Measurements from ENCODE around the gene INPPL1.

The INPPL1 gene

DNA sequence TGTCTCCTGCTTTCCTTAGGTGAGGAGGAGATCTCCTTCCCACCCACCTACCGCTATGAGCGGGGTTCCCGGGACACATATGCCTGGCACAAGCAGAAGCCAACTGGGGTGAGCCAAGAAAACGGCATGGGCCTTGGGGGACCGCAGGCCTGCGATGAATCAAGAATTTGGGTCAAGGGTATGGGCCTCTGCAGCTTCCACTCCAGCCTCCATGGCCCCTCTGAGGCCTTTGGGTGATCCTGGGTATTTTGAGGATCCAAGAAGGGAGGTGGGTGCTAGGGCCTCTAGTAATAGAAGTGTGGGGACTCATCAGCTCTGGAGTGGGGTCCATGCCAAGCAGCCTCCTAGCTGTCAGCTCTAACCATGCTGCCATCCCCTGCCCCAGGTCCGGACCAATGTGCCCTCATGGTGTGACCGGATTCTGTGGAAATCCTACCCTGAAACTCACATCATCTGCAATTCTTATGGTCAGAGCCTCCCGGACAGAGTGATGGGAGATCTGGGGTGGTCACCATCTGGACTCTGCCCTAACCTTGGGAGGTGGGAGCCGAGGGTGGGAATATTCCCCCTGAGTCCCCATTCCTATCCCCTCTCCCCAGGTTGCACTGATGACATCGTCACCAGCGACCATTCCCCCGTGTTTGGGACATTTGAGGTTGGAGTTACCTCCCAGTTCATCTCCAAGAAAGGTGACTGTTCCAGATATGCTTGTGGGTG, 8.6 kb downstream of the INPPL1 start:
- TF ChIP-seq, protein P1, sequence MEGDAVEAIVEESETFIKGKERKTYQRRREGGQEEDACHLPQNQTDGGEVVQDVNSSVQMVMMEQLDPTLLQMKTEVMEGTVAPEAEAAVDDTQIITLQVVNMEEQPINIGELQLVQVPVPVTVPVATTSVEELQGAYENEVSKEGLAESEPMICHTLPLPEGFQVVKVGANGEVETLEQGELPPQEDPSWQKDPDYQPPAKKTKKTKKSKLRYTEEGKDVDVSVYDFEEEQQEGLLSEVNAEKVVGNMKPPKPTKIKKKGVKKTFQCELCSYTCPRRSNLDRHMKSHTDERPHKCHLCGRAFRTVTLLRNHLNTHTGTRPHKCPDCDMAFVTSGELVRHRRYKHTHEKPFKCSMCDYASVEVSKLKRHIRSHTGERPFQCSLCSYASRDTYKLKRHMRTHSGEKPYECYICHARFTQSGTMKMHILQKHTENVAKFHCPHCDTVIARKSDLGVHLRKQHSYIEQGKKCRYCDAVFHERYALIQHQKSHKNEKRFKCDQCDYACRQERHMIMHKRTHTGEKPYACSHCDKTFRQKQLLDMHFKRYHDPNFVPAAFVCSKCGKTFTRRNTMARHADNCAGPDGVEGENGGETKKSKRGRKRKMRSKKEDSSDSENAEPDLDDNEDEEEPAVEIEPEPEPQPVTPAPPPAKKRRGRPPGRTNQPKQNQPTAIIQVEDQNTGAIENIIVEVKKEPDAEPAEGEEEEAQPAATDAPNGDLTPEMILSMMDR (IDR thresholded peaks at IDR 0.05) = no peak

DNA sequence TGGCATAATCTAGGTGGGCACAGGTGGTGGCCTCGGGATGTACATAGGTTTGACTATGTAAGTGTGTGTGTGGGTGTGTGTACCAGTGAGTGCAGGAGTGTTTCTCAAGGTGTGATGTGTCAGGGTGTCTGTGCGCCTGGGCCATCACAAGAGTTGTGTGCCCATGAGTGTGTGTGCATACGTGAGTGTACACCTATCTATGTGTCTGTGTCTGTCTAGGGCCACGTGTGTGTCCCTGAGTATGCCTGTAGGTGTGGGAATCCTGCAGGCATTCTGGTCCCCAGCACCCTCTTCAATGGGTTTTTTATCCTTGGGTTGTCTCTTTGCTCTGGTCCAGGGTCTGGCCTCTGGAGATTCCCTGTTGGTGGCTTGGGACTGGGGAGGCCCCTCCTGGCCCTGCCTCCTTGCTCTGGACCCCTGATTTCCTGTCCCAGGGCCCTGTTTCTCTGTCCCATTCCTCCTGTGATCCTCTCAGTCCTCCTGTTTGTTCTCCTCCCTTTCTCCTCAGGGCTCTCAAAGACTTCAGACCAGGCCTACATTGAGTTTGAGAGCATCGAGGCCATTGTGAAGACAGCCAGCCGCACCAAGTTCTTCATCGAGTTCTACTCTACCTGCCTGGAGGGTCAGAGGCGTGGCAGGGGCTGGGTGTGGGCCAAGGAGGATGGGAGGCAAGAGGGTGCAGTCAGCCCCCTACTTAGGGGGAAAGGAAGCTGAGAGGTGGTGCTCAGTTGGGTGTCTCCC, 9.4 kb downstream of the INPPL1 start:
- TF ChIP-seq, protein P1 (IDR thresholded peaks at IDR 0.05) = no peak

DNA sequence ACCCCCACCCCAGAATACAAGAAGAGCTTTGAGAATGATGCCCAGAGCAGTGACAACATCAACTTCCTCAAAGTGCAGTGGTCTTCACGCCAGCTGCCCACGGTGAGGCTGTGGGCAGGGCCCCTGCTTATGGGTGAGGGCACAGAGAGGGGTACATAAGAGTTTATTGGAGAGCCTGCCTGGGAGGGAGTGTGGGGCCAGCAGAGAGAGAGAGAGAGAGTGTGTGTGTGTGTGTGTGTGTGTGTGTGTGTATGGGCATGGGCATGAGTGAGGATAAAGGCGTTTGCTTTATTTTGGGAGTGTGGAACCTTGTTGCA, 9.9 kb downstream of the INPPL1 start:
- TF ChIP-seq, protein P1 (IDR thresholded peaks at IDR 0.05) = no peak

DNA sequence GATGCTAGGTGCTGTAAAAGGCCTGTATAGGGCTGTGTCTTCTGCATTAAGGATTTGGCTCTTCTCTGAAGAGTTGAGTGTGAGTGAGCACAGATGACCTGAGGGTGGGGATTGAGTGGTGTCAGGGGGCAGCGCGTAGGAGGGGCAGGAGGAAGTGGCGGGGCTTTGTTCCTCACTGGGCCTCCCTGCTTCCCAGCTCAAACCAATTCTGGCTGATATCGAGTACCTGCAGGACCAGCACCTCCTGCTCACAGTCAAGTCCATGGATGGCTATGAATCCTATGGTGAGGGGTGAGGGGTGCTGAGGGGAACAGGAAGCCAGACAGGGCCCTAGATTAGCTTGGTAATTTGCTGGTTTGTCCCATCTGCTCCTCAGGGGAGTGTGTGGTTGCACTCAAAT, 10.4 kb downstream of the INPPL1 start:
- TF ChIP-seq, protein P1 (IDR thresholded peaks at IDR 0.05) = no peak

DNA sequence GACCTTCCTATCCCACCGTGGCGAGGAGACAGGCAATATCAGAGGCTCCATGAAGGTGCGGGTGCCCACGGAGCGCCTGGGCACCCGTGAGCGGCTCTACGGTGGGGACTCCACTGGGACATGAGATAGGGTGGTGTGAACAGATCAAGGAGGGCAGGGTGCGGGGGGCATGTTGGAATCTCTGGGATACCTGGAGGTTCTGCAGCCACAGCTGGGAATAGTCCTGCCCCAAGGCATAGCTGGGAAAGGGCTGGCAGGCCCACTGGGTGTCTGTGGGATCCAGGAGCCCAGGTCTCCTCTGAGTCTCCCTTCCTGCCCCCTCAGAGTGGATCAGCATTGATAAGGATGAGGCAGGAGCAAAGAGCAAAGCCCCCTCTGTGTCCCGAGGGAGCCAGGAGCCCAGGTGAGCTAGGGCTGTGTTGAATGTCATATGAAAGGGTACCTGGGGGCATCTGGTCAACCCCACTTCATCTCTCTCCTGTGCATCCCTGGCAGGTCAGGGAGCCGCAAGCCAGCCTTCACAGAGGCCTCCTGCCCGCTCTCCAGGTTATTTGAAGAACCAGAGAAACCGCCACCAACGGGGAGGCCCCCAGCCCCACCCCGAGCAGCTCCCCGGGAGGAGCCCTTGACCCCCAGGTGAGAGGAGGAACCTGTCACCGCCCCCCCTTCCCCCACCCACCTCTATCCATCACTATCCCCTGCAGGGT, 10.9 kb downstream of the INPPL1 start:
- TF ChIP-seq, protein P1 (IDR thresholded peaks at IDR 0.05) = no peak

DNA sequence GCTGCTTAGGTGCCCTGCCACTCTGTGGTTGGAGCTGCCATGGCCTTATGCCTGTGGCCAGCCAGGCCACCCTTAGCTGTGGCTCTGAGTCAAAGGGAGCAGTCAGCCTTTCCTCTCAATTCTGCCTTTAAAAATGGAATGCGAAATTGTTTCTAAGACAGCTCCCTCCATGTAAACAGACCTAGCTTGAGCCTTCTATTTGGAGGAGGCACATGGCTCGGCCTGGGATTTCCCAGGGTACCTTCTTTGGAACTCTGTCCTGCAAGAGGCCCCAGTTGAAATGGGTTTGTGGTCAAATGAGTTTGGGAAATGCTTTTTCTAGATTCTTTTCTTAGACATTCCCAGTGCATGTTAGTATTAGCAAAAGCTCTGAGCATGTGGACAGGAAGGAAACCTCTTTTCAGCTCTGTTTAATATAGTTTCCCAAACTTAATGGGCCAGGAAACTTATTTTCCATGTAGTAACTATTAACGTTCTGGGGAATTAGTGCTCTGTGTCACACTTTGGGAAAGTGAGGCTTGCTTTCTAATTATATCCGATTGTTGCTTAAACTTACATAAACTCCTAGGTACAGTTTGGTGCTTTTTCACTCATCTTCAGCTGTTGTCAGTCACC, 11.6 kb downstream of the INPPL1 start:
- TF ChIP-seq, protein P1 (IDR thresholded peaks at IDR 0.05) = no peak

DNA sequence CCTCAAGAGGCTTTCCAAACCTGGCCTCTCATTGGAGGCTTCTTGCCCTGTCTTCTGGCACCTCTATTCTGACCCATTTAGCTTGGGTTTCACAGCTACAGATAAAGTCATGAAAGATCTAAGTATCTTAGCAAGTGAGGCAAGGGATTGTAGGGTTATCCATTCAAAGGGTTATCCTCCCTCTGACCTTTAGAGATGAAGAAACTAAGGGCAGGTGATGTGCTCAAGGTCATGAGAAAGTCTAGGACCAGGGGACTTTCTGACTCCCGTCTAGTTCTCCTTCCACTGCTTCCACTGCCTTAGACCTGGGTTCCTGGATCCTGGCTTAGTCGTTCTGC, 12.2 kb downstream of the INPPL1 start:
- TF ChIP-seq, protein P1 (IDR thresholded peaks at IDR 0.05) = no peak
